Aorta (tissue), 5 donors: ENCODE data around the gene AGK. TPM values are rescaled to one million over a fixed set of nuclear protein-coding genes. Genes with fewer than 3 reads are reported as not detected.
A peak's percentile ranks its signal among the peaks of the same experiment; 100 is the strongest.

Experiments
- ATAC-seq: fragments of 200-7000 bp; cut with Tn5 transposase; one replicate; pipeline ENCODE4 v1.9.1; 2022; ENCODE audit warnings: moderate library complexity; ENCODE audit not compliant: low FRiP score
- DNase-seq, 2 donors: peaks; one replicate each; pipeline ENCODE4 v3.0.0-alpha.2; 2020
- H3K27ac ChIP-seq, 2 donors: one replicate each; pipeline ENCODE4 v1.5.1; 2013; ENCODE audit warnings: low read length in 2 of 2, mild to moderate bottlenecking in 2 of 2, moderate library complexity in 2 of 2, control low read depth in 1 of 2, inconsistent platforms in 1 of 2, low read depth in 1 of 2
- H3K27me3 ChIP-seq, 2 donors: one replicate each; pipeline ENCODE4 v1.6.1; 2013; ENCODE audit warnings: control low read depth in 1 of 2, low read length in 1 of 2, mild to moderate bottlenecking in 1 of 2, moderate library complexity in 1 of 2; ENCODE audit not compliant: insufficient read depth in 2 of 2, control insufficient read depth in 1 of 2
- H3K36me3 ChIP-seq, 2 donors: one replicate each; pipeline ENCODE4 v1.6.1; 2013; ENCODE audit warnings: control low read depth in 1 of 2, low read length in 1 of 2, mild to moderate bottlenecking in 1 of 2; ENCODE audit not compliant: insufficient read depth in 2 of 2, control insufficient read depth in 1 of 2
- H3K4me1 ChIP-seq, 2 donors: one replicate each; pipeline ENCODE4 v1.6.1; 2013; ENCODE audit warnings: low read length in 2 of 2, control low read depth in 1 of 2, mild to moderate bottlenecking in 1 of 2, moderate library complexity in 1 of 2; ENCODE audit not compliant: insufficient read depth in 2 of 2, control insufficient read depth in 1 of 2
- H3K4me3 ChIP-seq, 2 donors: one replicate each; pipeline ENCODE4 v1.5.1; 2013; ENCODE audit warnings: low read length in 2 of 2, control low read depth in 1 of 2, mild to moderate bottlenecking in 1 of 2
- H3K9me3 ChIP-seq: one replicate; pipeline ENCODE4 v1.6.1; 2013; ENCODE audit warnings: mild to moderate bottlenecking, low read length; ENCODE audit not compliant: control insufficient read depth
- WGBS, 2 donors: extraction: QIAGEN DNeasy Blood & Tissue Kit; methylation state at CpG; one replicate each; pipeline ENCODE4 v1.1.7; 2013; 5-methylcytosine and 5-hydroxymethylcytosine counted together
- intact Hi-C, 2 donors: fragments of 100-400 bp; cut with DNase I; formaldehyde crosslinking; loops; one replicate each; pipeline versions ENCODE4 v1.14.2 to v1.15.0; 2022
- polyA plus RNA-seq, 2 donors: library from polyadenylated mRNA; stranded (reverse); fragments of 200-250 nt; gene quantifications; one replicate each; pipeline ENCODE4 v1.2.3, GENCODE V29; 2013
- total RNA-seq, 2 donors: library from RNA; stranded (reverse); fragmentation: NEBNext Ultra II Directional; extraction: Animal tissue kit (Norgen Biotek cat#: 25700); gene quantifications; one replicate each; pipeline ENCODE4 v1.2.1, GENCODE V29; 2021
- donor health status: healthy with polysubstance abuse.
- donor health status: Bipolar disorder and iron deficiency.
- donor health status: DM: no; HTN: no; CAD: no.
- donor health status: DM: no; HTN: no; CAD: no.
- donor health status: DM: yes; HTN: yes; CAD: no.

The AGK gene
- total and polyA plus RNA-seq, 4 donors, result 4.6 to 29.3 (median 16.3) TPM

DNA sequence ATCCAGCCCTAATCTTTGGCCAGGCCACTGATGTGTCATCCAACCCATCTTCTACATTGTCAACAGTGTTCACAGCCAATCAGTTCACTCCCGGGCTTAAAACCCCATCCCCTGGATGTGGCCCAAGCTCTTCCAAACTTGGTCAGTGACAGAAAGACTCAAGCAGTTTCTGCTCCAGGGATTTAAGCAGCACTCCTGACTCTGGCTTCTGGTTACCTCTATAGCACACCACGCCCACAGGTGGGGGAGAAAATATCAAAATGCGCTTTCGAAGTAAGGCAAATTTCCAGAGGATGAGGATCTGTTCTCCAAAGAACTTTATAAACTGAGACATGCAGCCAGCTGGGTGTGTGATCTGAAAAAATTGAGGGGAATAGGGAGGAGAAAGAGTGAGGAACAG, 114.9 kb downstream of the AGK start:
- H3K36me3 ChIP-seq, result peaks cover 10 to 12% of the 10 kb centered on the region in 2 donors
- 87 to 90% methylated on average over 4 of the region's 4 CpGs for WGBS, 2 donors
- intact Hi-C loops, result no loop called here

DNA sequence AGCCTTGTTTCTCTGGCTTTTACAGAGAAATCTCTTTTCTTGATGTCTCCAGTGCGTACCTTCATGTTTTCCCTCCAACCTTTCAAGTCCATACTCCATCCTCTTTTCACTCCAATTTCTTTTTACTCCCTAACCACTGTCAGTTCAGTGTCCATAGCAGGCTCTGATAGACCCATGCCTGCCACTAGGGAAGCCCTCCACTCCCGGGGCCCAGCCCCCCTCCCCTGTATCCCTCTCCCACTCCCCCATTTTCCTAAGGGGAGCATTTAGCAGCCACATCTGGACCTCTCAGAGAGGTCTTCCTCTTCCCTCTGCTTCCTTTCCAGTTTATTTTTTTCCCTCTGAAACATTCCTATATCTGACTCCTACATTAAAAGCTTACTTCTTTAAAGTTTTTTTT, 117.6 kb downstream of the AGK start:
- no peaks in the 10 kb centered on the region for H3K27me3 ChIP-seq
- H3K4me3 ChIP-seq, result no peak overlapping the region
- H3K4me1 ChIP-seq, result peaks cover 0 to 2% of the 10 kb centered on the region in 2 donors
- ATAC-seq, result no peak
- H3K27ac ChIP-seq, result no peak overlapping the region
- intact Hi-C loops, result no loop called here
- peaks cover 2 to 9% of the 10 kb centered on the region in 2 donors for H3K36me3 ChIP-seq
- 79 to 92% methylated on average over 2 of the region's 2 CpGs for WGBS, 2 donors
- H3K9me3 ChIP-seq, result no peaks in the 10 kb centered on the region
- no peak for DNase-seq

More for the DNA sequence above, 114.9 kb downstream of the AGK start:
- Histone ChIP-seq H3K27me3 (no peaks in the 10 kb centered on the region), H3K4me1 (no peaks in the 10 kb centered on the region), H3K9me3 (no peaks in the 10 kb centered on the region), H3K27ac (no peak overlapping the region), H3K4me3 (no peak overlapping the region)
- ATAC-seq (no peak), DNase-seq (no peak)

DNA sequence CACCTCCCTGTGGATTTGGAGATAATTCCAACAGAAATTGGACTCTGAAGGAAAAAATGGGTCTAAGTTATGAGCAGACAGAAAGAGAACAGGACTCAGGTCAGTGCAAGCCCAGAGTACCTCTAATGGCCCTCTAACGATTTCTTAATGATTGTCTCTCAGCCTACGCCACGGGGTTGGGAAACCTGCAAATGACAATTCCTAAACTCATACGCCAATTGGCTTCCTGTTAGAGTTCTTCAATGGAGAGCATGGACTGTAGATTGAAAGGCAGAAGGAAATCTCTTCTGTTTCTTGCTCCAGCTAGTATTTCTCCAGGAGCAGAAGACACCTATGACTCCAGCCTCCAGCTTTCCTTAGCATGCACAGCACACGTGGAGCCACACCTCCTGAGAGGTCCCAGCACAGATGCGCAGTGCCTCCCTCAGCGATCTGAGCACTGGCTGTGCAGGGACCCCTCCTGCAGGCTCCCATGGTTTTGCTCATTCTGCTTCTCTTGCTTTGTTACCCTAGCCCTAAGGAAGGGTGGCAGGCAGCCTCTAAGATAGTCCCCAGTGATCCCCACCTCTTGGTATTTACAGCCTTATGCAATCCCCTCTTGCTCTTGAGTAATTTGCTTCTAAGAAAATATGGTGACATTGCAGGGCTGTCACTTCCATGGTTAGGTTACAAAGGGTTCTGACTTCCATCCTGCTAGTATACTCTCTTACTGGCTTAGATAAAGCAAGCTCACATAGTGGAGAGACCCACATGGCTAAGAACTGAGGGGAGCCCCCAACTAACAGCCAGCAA, 120.7 kb downstream of the AGK start:
- Histone ChIP-seq H3K27ac (no peak overlapping the region), H3K9me3 (no peaks in the 10 kb centered on the region), H3K4me3 (no peak overlapping the region), H3K36me3 (no peaks in the 10 kb centered on the region), H3K27me3 (no peaks in the 10 kb centered on the region), H3K4me1 (peaks cover 3 to 4% of the 10 kb centered on the region in 2 donors)
- no peak for DNase-seq
- WGBS, 2 donors, result 97 to 99% methylated on average over 7 of the region's 7 CpGs
- intact Hi-C loops, result no loop called here
- no peak for ATAC-seq

DNA sequence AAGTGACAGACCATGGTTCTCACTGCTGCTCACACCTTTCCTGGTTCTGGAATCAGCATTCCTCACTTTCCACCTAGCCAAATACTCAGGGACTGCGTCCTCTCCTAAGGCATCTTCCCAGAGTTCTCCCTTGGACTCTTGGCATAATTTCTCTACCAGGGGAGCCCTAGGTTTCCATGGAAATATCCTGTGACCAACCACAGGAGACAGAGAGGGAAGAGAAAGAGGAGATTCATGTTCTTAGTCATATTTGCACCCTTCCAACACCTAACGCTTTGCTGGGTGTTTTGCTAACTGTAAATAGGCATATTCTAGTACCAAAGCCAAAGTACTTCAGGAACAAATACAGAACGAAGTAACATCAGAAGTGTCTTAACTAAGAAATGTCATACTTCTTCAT, 122.1 kb downstream of the AGK start:
- H3K4me1 ChIP-seq, result peaks cover 3 to 4% of the 10 kb centered on the region in 2 donors
- DNase-seq (no peak), ATAC-seq (no peak)
- H3K4me3 ChIP-seq, result no peak overlapping the region
- no peaks in the 10 kb centered on the region for H3K27me3 ChIP-seq
- no peak overlapping the region for H3K27ac ChIP-seq
- H3K36me3 ChIP-seq, result no peaks in the 10 kb centered on the region
- 41 to 46% methylated on average over 3 of the region's 3 CpGs for WGBS, 2 donors
- intact Hi-C loops, result no loop called here
- H3K9me3 ChIP-seq, result no peaks in the 10 kb centered on the region

DNA sequence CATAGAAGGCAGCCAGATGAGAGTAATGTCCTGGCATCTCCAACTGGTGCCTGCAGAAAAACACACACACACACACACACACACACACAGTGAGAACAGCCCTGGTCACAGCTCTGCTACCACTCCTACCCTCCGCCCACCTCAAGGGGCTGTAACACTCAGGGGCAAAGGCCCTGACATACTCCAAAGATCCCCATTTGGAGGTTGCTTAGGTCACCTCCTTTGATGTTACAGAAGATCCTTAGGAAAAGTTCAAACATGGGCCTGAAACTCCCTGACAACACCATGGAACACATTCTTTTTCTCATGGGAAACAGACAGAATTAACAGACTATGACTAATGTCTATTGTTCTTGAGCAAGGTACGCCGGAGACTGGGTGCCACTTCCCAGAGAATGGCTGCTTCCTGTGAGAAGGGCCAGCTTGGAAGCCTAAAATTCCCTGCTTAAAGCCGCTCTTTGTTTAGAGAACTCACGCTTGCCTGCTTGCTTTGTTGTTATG, 123.0 kb downstream of the AGK start:
- ATAC-seq (peak; percentile 38), DNase-seq (no peak)
- 17 to 29% methylated on average over 5 of the region's 5 CpGs for WGBS, 2 donors
- no peak overlapping the region for H3K4me3 ChIP-seq
- H3K9me3 ChIP-seq, result no peaks in the 10 kb centered on the region
- H3K4me1 ChIP-seq, result peaks cover 3 to 4% of the 10 kb centered on the region in 2 donors
- intact Hi-C loops, result no loop called here
- no peak overlapping the region for H3K27ac ChIP-seq
- no peaks in the 10 kb centered on the region for H3K36me3 ChIP-seq
- H3K27me3 ChIP-seq, result no peaks in the 10 kb centered on the region

DNA sequence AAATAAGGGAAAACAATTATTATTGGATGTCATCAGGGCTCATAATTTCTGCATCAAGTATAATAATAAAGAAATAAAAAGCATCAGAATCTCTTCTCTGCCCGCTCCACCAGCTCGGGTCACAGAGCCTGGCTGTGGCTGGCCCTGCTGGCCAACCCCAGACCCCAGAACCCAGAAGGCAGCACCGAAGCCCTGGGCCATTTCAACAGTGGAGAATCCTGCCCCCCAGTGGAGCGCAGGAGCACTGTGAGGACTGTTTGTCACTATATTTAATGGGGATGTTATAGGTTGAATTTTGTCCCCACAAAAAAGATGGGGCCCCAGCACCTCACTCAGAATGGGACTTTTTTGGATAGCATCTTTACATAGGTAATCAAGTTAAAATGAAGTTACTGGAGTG, 123.5 kb downstream of the AGK start:
- no peak overlapping the region for H3K4me3 ChIP-seq
- 48 to 53% methylated on average over 4 of the region's 4 CpGs for WGBS, 2 donors
- H3K27me3 ChIP-seq, result no peaks in the 10 kb centered on the region
- H3K4me1 ChIP-seq, result peaks cover 3 to 4% of the 10 kb centered on the region in 2 donors
- H3K9me3 ChIP-seq, result no peaks in the 10 kb centered on the region
- ATAC-seq (no peak), DNase-seq (no peak)
- intact Hi-C loops, result no loop called here
- no peaks in the 10 kb centered on the region for H3K36me3 ChIP-seq
- H3K27ac ChIP-seq, result no peak overlapping the region

DNA sequence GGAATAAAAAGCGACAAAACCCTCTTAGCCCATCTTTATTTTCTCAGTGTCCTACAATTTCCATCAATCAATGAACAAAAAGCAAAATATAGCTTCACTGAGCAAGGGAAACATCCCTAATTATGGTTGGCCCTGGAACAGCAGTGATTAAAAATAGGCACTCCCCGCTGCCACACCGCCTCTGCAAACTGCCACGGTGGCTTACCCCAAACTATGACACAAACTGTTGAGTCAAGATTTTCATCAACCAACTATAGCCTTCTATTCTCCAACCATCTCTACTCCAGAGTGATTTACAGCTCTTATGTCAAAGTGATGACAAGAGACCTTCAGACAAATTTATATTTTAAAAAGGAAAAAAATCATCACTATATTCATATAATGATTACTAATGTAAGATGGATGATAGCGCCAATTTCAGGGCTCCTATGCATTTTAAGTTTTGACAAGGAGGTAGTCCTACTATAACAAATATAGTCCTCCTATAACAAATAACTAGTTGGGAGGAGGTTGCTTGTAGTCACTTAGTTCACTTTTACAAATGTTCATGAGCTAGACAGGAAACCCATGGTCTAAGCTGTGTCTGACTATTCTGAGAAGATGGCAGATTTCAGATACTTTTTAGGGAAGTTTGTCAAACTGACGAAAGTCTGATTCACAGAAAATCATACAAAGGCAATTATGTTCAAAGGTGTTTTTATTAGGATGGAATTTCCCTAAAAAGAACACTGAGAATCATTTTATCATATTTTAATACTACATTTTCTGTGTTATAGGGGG, 124.4 kb downstream of the AGK start:
- H3K4me3 ChIP-seq, result no peak overlapping the region
- H3K36me3 ChIP-seq, result no peaks in the 10 kb centered on the region
- no peaks in the 10 kb centered on the region for H3K27me3 ChIP-seq
- intact Hi-C loops, result no loop called here
- no peak for DNase-seq
- 31 to 34% methylated on average over 6 of the region's 6 CpGs for WGBS, 2 donors
- no peak overlapping the region for H3K27ac ChIP-seq
- H3K9me3 ChIP-seq, result no peaks in the 10 kb centered on the region
- no peak for ATAC-seq
- H3K4me1 ChIP-seq, result peaks cover 3 to 4% of the 10 kb centered on the region in 2 donors

DNA sequence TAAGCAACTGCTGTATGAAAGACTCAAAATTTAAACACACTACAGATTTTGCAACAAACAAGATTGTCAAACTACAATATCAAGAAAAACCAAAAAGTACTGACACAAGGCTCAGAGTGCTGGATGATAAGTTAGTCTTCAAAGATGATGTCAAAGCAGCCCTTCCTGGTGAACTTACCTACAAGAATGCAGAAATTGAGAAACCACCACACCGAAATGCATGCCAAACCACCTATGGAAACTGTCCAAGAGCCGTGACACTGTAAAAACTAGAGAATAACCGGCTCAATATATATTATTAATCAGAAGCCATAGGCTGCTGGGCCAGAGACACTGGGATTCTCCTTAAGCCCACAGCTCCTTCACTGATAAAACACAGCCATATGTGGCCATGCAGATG, 125.4 kb downstream of the AGK start:
- ATAC-seq, result no peak
- no peak overlapping the region for H3K27ac ChIP-seq

More for the DNA sequence above, 125.4 kb downstream of the AGK start:
- no peak overlapping the region for H3K4me3 ChIP-seq
- intact Hi-C loops, result no loop called here
- H3K4me1 ChIP-seq, result peaks cover 3 to 4% of the 10 kb centered on the region in 2 donors
- no peaks in the 10 kb centered on the region for H3K27me3 ChIP-seq
- peaks cover 0 to 2% of the 10 kb centered on the region in 2 donors for H3K36me3 ChIP-seq
- H3K9me3 ChIP-seq, result no peaks in the 10 kb centered on the region
- WGBS, 2 donors, result 77 to 86% methylated on average over 3 of the region's 3 CpGs
- DNase-seq, result no peak
